Endothelial cell of umbilical vein (primary cell): ENCODE measurements around the gene AKR1C2.

Experiments used
- CTCF ChIP-seq, 2 donors: IDR thresholded peaks; 1 replicate in 1 of 2; 2 replicates in 1 of 2; pipeline ENCODE4 v1.5.1; 2011; ENCODE audit warnings: low read length in 2 of 2, mild to moderate bottlenecking in 2 of 2, moderate library complexity in 2 of 2, control low read depth in 1 of 2, inconsistent platforms in 1 of 2, low read depth in 1 of 2; ENCODE audit not compliant: insufficient read depth in 1 of 2; ENCODE audit errors: extremely low read depth in 1 of 2
- EZH2 ChIP-seq: IDR thresholded peaks from 2 replicates; pipeline ENCODE4 v1.6.1; 2012; ENCODE audit warnings: borderline replicate concordance, low read depth, mild to moderate bottlenecking, moderate library complexity, low read length, inconsistent platforms; ENCODE audit not compliant: severe bottlenecking
- FOS ChIP-seq: IDR thresholded peaks from 2 replicates; pipeline ENCODE4 v1.6.1; 2011; ENCODE audit warnings: mild to moderate bottlenecking, low read length, moderate library complexity, borderline replicate concordance; ENCODE audit not compliant: insufficient read depth
- JUN ChIP-seq: IDR thresholded peaks from 2 replicates; pipeline ENCODE4 v1.6.1; 2011; ENCODE audit warnings: borderline replicate concordance, low read depth; ENCODE audit not compliant: insufficient read length, insufficient read depth
- MAX ChIP-seq: IDR thresholded peaks from 2 replicates; pipeline ENCODE4 v1.6.1; 2011; ENCODE audit not compliant: insufficient read depth, insufficient read length
- MYC ChIP-seq: IDR thresholded peaks from one replicate; pipeline ENCODE4 v1.6.1; 2011; ENCODE audit warnings: mild to moderate bottlenecking, low read depth, low read length
- POLR2A ChIP-seq: IDR thresholded peaks from 2 replicates; pipeline ENCODE4 v1.6.1; 2012; ENCODE audit warnings: low read depth, mild to moderate bottlenecking, control low read depth, low read length
- POLR2AphosphoS5 ChIP-seq: IDR thresholded peaks from 2 replicates; pipeline ENCODE4 v1.6.1; 2012; ENCODE audit warnings: low read depth, mild to moderate bottlenecking, control low read depth, low read length, moderate library complexity; ENCODE audit not compliant: insufficient read depth

- no peak for TF ChIP-seq CTCF (IDR thresholded peaks at IDR 0.05; ENCODE audit: extremely low read depth in 1 of 2, insufficient read depth in 1 of 2, low read depth in 1 of 2, low read length in 2 of 2)
- TF ChIP-seq POLR2AphosphoS5, result no peak
- no peak for TF ChIP-seq POLR2A
- no peak for TF ChIP-seq EZH2
- no peak for TF ChIP-seq MAX
- no peak for TF ChIP-seq JUN
- TF ChIP-seq MYC, result no peak
- no peak for TF ChIP-seq FOS
These were observed 20.9 kb downstream of the AKR1C2 start for GRCh38 chr10:4982764-4983226.
